Measurements from ENCODE around the gene EPN2. TPM values are rescaled to one million over a fixed set of nuclear protein-coding genes. Genes with fewer than 3 reads are reported as not detected.

Gene EPN2
- total and polyA plus RNA-seq, 7 experiments from 2014 or later, result 3.9 to 11.5 (median 6.4) TPM

Small RNA genes within 50 kb of the gene (microRNA-seq; reads per million reads assigned to microRNA genes)
- not detected for gene MIR1180 (ENCODE audit: borderline microRNAs expressed)

Other genes starting within 250 kb of the EPN2 start
- gene FAM83G, start 232.6 kb upstream of the EPN2 start, total RNA-seq, result 1 to 10 TPM; 3.9 to 9.1 (median 6.9) TPM
- 1 to 10 TPM; 1.6 to 3.6 TPM for gene FAM83G, start 232.6 kb upstream of the EPN2 start, polyA plus RNA-seq
- 10 to 100 TPM; 31.9 to 85.5 (median 45.6) TPM for gene GRAP, start 190.4 kb upstream of the EPN2 start, total RNA-seq
- gene GRAP, start 190.4 kb upstream of the EPN2 start, polyA plus RNA-seq, result 100 to 1,000 TPM in 1 of 2 donors, 10 to 100 TPM in 1; 97.6 to 162 TPM
- 100 to 1,000 TPM in 2 of 5 experiments, 10 to 100 TPM in 3; 25.1 to 105 (median 32.8) TPM for gene GRAPL, start 109.8 kb upstream of the EPN2 start, total RNA-seq
- gene GRAPL, start 109.8 kb upstream of the EPN2 start, polyA plus RNA-seq, result 1 to 10 TPM; 3.9 TPM
- 1 to 10 TPM in 4 of 5 experiments, under 1 TPM in 1; 0.58 to 5.0 (median 2.4) TPM for gene B9D1, start 125.4 kb downstream of the EPN2 start, total RNA-seq
- gene B9D1, start 125.4 kb downstream of the EPN2 start, polyA plus RNA-seq, result under 1 TPM in 1 of 2 donors, not detected in 1; 0.58 TPM
- 10 to 100 TPM; 18.7 to 50.5 (median 28.2) TPM for gene MAPK7, start 141.1 kb downstream of the EPN2 start, total RNA-seq
- 10 to 100 TPM in 1 of 2 donors, 1 to 10 TPM in 1; 4.3 to 12.9 TPM for gene MAPK7, start 141.1 kb downstream of the EPN2 start, polyA plus RNA-seq
- not detected for gene MFAP4, start 149.8 kb downstream of the EPN2 start, total RNA-seq
- not detected for gene MFAP4, start 149.8 kb downstream of the EPN2 start, polyA plus RNA-seq
- gene RNF112, start 173.9 kb downstream of the EPN2 start, total RNA-seq, result 1 to 10 TPM in 3 of 5 experiments, under 1 TPM in 2; 0.54 to 2.3 (median 1.5) TPM
- gene RNF112, start 173.9 kb downstream of the EPN2 start, polyA plus RNA-seq, result under 1 TPM in 1 of 2 donors, not detected in 1; 0.15 TPM

All from naive thymus-derived CD4-positive, alpha-beta T cell (primary cell).